OCI-LY7 (cell line): Measurements from ENCODE around the gene CXCR4.

Experiments
- CTCF ChIP-seq: fragments of 200-600 bp; sonication (generic); conservative IDR thresholded peaks from 2 replicates; pipeline ENCODE4 v1.5.1; 2014; ENCODE audit warnings: mild to moderate bottlenecking, antibody characterized with exemption, low read length, moderate library complexity, mixed read lengths
- EZH2phosphoT487 ChIP-seq: fragments of 200-600 bp; sonication (generic); IDR thresholded peaks from 2 replicates; pipeline ENCODE4 v1.6.1; 2018; ENCODE audit warnings: low read depth, borderline replicate concordance, mild to moderate bottlenecking, mixed run types, antibody characterized with exemption, low read length, moderate library complexity, mixed read lengths

GRCh38 chr2:136133586-136133985 is 15.6 kb upstream of the CXCR4 start:
- no peak for TF ChIP-seq CTCF
- TF ChIP-seq EZH2phosphoT487: no peak
